GM21529 (cell line): ENCODE results near the gene JSRP1.

ENCODE experiments used
- ATAC-seq: cut with Tn5 transposase; IDR thresholded peaks from one replicate; pipeline ENCODE4 v1.9.1; 2021; ENCODE audit not compliant: unreplicated experiment

Gene JSRP1

GRCh38 chr19:2246801-2247361, 9.3 kb downstream of the JSRP1 start:
- ATAC-seq: no peak

- ATAC-seq: no peak
Measured at GRCh38 chr19:2246014-2246620, 10.1 kb downstream of the JSRP1 start.

GRCh38 chr19:2245273-2245672, 10.9 kb downstream of the JSRP1 start:
- ATAC-seq: no peak

GRCh38 chr19:2244486-2244885, 11.7 kb downstream of the JSRP1 start:
- ATAC-seq: no peak

- no peak for ATAC-seq
Measured at GRCh38 chr19:2244125-2244411, 12.1 kb downstream of the JSRP1 start.

- ATAC-seq: no peak
Measured at GRCh38 chr19:2243274-2244124, 12.7 kb downstream of the JSRP1 start.

- no peak for ATAC-seq
Measured at GRCh38 chr19:2242816-2243215, 13.4 kb downstream of the JSRP1 start.

- ATAC-seq: no peak
Measured at GRCh38 chr19:2242092-2242537, 14.1 kb downstream of the JSRP1 start.

GRCh38 chr19:2240881-2241760, 15.1 kb downstream of the JSRP1 start:
- no peak for ATAC-seq

GRCh38 chr19:2239771-2240770, 16.1 kb downstream of the JSRP1 start:
- no peak for ATAC-seq

- no peak for ATAC-seq
Measured at GRCh38 chr19:2239173-2239572, 17.0 kb downstream of the JSRP1 start.

- ATAC-seq: no peak
Measured at GRCh38 chr19:2237869-2238153, 18.4 kb downstream of the JSRP1 start.

GRCh38 chr19:2237051-2237868, 19.0 kb downstream of the JSRP1 start:
- no peak for ATAC-seq

GRCh38 chr19:2236314-2237050, 19.7 kb downstream of the JSRP1 start, which contains the start of the genes PLEKHJ1 and SF3A2:
PLEKHJ1 (minus strand) TSS chr19:2236329; CDS start chr19:2236248, 81 bp downstream.
SF3A2 (plus strand) TSS chr19:2236824; CDS start chr19:2243419, 6,595 bp downstream.
- ATAC-seq: peak; percentile 63

GRCh38 chr19:2236064-2236313, 20.2 kb downstream of the JSRP1 start:
- no peak for ATAC-seq

- ATAC-seq: no peak
Measured at GRCh38 chr19:2235381-2236063, 20.7 kb downstream of the JSRP1 start.

- ATAC-seq: no peak
Measured at GRCh38 chr19:2234996-2235380, 21.2 kb downstream of the JSRP1 start.

GRCh38 chr19:2233601-2234280, 22.5 kb downstream of the JSRP1 start:
- no peak for ATAC-seq
